ENCODE results near the gene INAFM2. TPM values are rescaled to one million over a fixed set of nuclear protein-coding genes. Genes with fewer than 3 reads are reported as not detected.

Gene INAFM2
- polyA plus RNA-seq, 1 donor from 2014 or later: 14.8 TPM

DNA sequence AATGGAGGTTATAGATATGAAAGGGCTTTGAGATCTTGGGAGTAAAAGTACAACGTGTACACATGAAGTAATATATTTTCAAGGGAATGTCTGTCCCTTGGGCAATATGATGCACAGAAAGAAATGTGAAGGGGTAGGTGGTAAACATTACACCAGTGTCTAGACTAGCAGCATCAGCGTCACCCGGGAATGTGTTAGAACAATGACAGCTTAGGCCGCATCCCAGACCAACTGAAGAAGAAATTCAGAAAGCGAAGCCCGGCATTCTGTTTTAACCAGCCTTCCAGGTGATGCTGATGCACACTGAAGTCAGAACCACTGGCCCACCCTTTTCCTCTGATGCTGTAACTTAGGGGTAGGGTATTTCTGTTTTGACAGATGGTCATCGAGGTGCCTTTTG lies 6.3 kb downstream of the INAFM2 start:
- H3K36me3 ChIP-seq (ENCODE audit: insufficient read depth, low read length): no peaks in the 10 kb centered on the region
- H3K9ac ChIP-seq (ENCODE audit: low read length): no peak overlapping the region

GRCh38 chr15:40330368-40330836 lies 6.9 kb downstream of the INAFM2 start:
- H3K9me3 ChIP-seq (ENCODE audit: low read length): no peaks in the 10 kb centered on the region
- no peaks in the 10 kb centered on the region for H3K9me2 ChIP-seq (ENCODE audit: insufficient read depth, low read length)
- no peak overlapping the region for H3K27ac ChIP-seq (ENCODE audit: low read length)
- no peaks in the 10 kb centered on the region for H3K27me3 ChIP-seq (ENCODE audit: insufficient read depth, low read depth, low read length)
- no peak overlapping the region for H2AFZ ChIP-seq (ENCODE audit: low read depth, low read length)
- no peaks in the 10 kb centered on the region for H3K79me2 ChIP-seq (replicated peaks; ENCODE audit: insufficient read depth, low read length)
- no peaks in the 10 kb centered on the region for H3F3A ChIP-seq (ENCODE audit: insufficient read depth, low read length, poor library complexity, severe bottlenecking)
- no peak overlapping the region for H3K4me3 ChIP-seq (ENCODE audit: low read length)
- no peaks in the 10 kb centered on the region for H4K20me1 ChIP-seq (ENCODE audit: insufficient read depth)
- no peak overlapping the region for H3K4me2 ChIP-seq (ENCODE audit: low read length)
- H3K9ac ChIP-seq (ENCODE audit: low read length): no peak overlapping the region
- no peak for TF ChIP-seq MXI1 (conservative IDR thresholded peaks at IDR 0.05; ENCODE audit: poor library complexity, severe bottlenecking)
- no peak for TF ChIP-seq REST (IDR thresholded peaks at IDR 0.05; ENCODE audit: borderline replicate concordance)
- TF ChIP-seq RAD21 (conservative IDR thresholded peaks at IDR 0.05): no peak
- TF ChIP-seq EZH2 (IDR thresholded peaks at IDR 0.05; ENCODE audit: borderline replicate concordance, insufficient read depth, low read length, poor library complexity, severe bottlenecking): no peak
- no peak for TF ChIP-seq TAF1 (IDR thresholded peaks at IDR 0.05; ENCODE audit: low read depth)
- TF ChIP-seq SMC3 (conservative IDR thresholded peaks at IDR 0.05; ENCODE audit: poor library complexity): no peak
- TF ChIP-seq EP300 (conservative IDR thresholded peaks at IDR 0.05; ENCODE audit: poor library complexity, severe bottlenecking): no peak
- no peak for TF ChIP-seq POLR2AphosphoS5 (IDR thresholded peaks at IDR 0.05)
- TF ChIP-seq CTCF (IDR thresholded peaks at IDR 0.05; ENCODE audit: poor library complexity, severe bottlenecking): no peak
- H3K36me3 ChIP-seq (ENCODE audit: insufficient read depth, low read length): no peaks in the 10 kb centered on the region

More for the DNA sequence above, 6.3 kb downstream of the INAFM2 start:
- Histone ChIP-seq H3K27me3 (ENCODE audit: insufficient read depth, low read depth, low read length) (no peaks in the 10 kb centered on the region), H3K4me3 (ENCODE audit: low read length) (no peak overlapping the region), H3F3A (ENCODE audit: insufficient read depth, low read length, poor library complexity, severe bottlenecking) (no peaks in the 10 kb centered on the region), H3K27ac (ENCODE audit: low read length) (no peak overlapping the region), H4K20me1 (ENCODE audit: insufficient read depth) (no peaks in the 10 kb centered on the region), H2AFZ (ENCODE audit: low read depth, low read length) (no peak overlapping the region), H3K79me2 (replicated peaks; ENCODE audit: insufficient read depth, low read length) (peaks cover 4% of the 10 kb centered on the region), H3K9me3 (ENCODE audit: low read length) (no peaks in the 10 kb centered on the region), H3K4me2 (ENCODE audit: low read length) (no peak overlapping the region), H3K9me2 (ENCODE audit: insufficient read depth, low read length) (no peaks in the 10 kb centered on the region)
- TF ChIP-seq POLR2AphosphoS5 (IDR thresholded peaks at IDR 0.05) (no peak), CTCF (IDR thresholded peaks at IDR 0.05; ENCODE audit: poor library complexity, severe bottlenecking) (no peak), EZH2 (IDR thresholded peaks at IDR 0.05; ENCODE audit: borderline replicate concordance, insufficient read depth, low read length, poor library complexity, severe bottlenecking) (no peak), MXI1 (conservative IDR thresholded peaks at IDR 0.05; ENCODE audit: poor library complexity, severe bottlenecking) (no peak)
